GM18505 (cell line): ENCODE measurements around the gene GREB1.

Source experiments
- ATAC-seq: cut with Tn5 transposase; IDR thresholded peaks from one replicate; pipeline ENCODE4 v1.9.1; 2021; ENCODE audit not compliant: unreplicated experiment
- POLR2A ChIP-seq: IDR thresholded peaks from 4 replicates; pipeline ENCODE4 v1.6.1; 2011; ENCODE audit warnings: borderline replicate concordance; ENCODE audit not compliant: insufficient read depth, insufficient read length; ENCODE audit errors: extremely low read depth

The GREB1 gene

DNA sequence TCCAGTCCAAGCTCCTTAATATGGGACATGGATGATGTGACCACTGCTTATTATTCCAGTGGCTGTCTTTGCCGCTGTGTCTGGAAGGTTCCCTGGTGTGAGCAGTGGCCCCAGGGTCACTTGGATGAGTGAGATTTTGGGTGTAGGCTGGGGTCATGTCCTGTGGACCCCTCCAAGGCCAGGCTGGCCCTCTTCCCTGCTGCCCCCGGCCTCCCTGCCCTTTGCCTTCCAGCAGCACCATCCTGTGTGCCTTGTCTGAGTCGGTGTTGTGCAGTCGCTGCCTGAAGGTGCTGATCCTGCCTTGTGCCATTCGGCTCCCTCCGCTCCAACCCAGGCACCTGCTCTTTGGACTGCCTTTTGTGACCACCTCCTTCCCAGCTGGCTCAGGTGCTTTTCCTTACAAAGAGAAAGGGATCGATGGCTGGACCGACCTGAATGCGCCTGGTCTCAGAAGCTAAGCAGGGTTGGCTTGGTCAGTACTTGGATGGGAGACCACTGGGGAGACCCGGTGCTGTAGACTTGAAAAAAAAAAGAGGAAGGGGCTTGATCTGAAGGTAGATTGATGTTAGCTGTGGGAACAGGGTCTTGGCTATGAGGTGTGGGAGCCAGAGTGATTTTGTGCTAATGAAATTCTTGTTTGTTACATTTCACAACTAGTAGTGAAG is 16.7 kb upstream of the GREB1 start:
- no peak for ATAC-seq
- TF ChIP-seq POLR2A = no peak

GRCh38 chr2:11517906-11518305 is 15.9 kb upstream of the GREB1 start:
- no peak for TF ChIP-seq POLR2A

GRCh38 chr2:11520092-11520693 is 13.7 kb upstream of the GREB1 start:
- no peak for ATAC-seq
- no peak for TF ChIP-seq POLR2A

More at GRCh38 chr2:11517906-11518305, 15.9 kb upstream of the GREB1 start:
- no peak for ATAC-seq

GRCh38 chr2:11521775-11522174 is 12.1 kb upstream of the GREB1 start:
- no peak for ATAC-seq
- no peak for TF ChIP-seq POLR2A

DNA sequence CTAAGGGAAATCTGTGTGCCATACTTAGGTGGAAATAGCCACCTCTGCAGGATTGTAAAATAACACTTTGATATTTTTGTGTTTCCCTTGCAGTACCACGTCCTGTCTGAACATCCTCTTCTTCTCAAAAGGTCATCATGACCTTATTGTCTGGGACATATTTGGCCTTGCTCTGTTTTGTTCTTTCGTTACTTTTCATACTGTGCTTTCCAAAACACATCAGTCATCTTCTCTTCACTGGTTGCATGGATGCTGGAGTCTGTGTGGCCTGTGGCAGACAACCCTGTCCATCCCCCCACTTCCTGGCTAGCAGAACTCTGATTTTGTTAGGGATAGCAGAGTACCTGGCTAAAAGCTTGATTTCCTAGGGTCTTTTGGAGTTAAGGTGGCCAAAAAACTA is 9.4 kb upstream of the GREB1 start:
- no peak for TF ChIP-seq POLR2A
- no peak for ATAC-seq

- ATAC-seq = no peak
- no peak for TF ChIP-seq POLR2A
Observed at GRCh38 chr2:11525762-11526161, 8.1 kb upstream of the GREB1 start.

GRCh38 chr2:11527001-11527400 is 6.8 kb upstream of the GREB1 start:
- no peak for TF ChIP-seq POLR2A
- ATAC-seq = no peak

DNA sequence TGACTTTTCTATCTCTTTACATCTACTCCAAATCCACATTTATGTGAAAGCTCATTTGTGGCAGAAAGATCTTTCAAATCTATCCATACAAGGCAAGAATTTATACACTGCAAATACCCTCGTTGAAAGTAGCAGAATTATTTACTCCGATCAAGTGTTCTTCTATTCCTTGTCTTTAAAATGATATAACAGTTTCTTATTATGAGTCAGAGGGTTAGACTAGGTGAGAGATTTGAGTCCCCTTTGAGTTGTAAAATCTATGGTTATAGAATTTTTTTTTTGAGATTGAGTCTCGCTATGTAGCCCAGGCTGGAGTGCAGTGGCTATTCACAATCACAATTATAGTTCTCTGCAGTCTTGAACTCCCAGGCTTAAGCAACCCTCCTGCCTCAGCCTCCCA is 5.6 kb upstream of the GREB1 start:
- no peak for TF ChIP-seq POLR2A
- no peak for ATAC-seq

- no peak for ATAC-seq
- TF ChIP-seq POLR2A = no peak
Observed at GRCh38 chr2:11530864-11531465, 2.9 kb upstream of the GREB1 start.

DNA sequence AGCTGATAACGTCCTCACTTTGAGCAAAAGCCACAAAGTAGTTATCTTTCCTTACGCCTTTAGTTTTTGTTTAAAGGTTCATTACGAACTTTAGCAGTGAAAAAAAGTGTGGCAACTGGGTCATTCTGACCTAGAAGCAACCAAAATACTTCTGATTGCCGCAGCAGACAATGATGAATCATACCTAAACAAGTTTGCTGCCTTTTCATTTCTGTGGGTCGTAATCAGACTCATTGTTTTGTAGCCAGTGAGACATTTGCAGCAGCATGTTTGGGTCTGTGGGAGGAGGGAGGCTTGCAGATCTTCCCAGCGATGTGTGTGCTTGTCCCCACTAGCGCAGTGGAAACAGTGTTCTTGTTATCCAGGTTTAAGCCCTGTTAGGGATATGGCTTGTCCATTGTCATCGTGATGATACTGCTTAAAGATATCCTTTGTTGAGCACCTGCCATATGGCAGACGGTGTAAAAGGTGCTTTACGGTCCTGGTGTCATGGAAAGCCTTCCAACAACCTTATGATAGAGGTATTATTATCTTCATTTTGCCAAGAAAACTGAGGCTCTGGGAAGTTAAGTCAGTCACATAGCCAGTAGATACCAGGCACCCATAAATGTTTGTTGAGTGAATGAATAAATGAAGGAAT is 1.3 kb upstream of the GREB1 start:
- ATAC-seq = no peak
- TF ChIP-seq POLR2A = no peak

DNA sequence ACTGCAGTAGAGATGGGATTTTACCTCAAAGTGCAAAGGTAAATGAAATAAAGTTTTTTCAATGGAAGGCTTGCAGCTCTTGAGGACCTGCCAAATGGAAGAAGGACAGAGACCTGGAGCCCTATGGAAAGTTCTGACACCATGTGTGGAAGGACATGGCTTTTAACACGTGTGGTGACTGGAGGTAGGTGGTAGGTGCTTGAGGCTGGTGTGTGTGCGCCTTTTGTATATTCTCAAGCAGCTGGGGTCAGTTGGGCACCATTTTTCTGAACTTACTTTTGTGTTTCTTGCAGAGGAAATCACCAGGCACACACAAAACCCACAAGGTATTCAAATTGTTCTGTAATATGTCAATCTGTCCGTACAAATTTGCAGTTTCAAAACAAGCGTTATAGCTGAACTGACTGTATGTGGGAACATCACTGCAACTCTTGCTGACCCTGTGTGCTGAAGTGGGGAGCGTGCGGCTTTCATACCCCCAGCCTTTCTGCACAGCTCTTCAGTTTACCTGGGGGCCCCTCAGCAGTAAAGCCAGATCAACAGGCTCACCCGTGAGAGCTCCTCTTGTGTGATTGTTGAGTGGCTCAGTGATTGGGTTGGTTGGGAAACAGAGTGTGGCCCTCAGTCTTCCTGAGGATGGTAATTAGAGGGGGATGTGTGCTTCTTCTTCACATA is 363 bp downstream of the GREB1 start:
- no peak for TF ChIP-seq POLR2A
- no peak for ATAC-seq

DNA sequence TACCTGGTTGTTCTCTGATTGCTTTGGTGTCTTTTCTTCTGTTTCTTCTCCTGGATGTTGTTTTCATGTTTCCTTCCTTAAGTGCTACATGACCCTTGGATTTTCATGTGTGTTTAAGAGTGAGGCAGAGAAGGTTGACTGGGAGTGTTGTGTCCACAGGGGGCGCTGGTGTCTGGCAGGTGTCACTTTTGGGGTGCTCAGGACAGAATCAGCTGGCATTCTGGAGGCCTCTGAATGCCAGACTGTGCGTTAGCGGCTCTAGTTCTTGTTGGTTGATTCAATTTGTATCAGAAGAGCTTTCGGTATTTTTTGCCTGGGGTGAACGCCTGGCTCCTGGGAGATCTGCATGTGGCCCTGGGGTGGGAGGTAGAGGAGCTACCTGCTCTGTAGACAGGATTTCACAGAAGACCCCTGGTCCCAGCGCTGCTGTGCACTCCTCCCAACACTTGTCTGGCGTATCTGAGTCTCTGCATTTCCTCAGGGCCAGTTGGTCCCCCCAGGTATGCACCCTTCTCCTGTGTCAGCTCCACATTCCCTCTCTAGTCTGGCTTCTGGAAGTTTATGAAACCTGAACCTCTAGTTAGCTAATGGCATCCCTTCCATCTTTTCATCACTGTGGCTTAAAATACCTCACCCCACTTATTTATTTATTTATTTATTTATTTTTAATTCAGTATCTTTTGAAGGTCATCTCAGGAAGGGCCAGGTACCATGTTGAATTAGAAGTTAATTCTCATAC is 1.1 kb downstream of the GREB1 start:
- no peak for TF ChIP-seq POLR2A
- ATAC-seq = no peak

- ATAC-seq = no peak
- no peak for TF ChIP-seq POLR2A
Observed at GRCh38 chr2:11535899-11536344, 2.1 kb downstream of the GREB1 start.
